Measurements from ENCODE around the gene RIT2. TPM values are rescaled to one million over a fixed set of nuclear protein-coding genes. Genes with fewer than 3 reads are reported as not detected.

Gene RIT2
- polyA plus RNA-seq, 1 donor from 2014 or later: 1.1 TPM

- no peak overlapping the region for H3K27ac ChIP-seq (ENCODE audit: low read length)
- TF ChIP-seq, protein P1, sequence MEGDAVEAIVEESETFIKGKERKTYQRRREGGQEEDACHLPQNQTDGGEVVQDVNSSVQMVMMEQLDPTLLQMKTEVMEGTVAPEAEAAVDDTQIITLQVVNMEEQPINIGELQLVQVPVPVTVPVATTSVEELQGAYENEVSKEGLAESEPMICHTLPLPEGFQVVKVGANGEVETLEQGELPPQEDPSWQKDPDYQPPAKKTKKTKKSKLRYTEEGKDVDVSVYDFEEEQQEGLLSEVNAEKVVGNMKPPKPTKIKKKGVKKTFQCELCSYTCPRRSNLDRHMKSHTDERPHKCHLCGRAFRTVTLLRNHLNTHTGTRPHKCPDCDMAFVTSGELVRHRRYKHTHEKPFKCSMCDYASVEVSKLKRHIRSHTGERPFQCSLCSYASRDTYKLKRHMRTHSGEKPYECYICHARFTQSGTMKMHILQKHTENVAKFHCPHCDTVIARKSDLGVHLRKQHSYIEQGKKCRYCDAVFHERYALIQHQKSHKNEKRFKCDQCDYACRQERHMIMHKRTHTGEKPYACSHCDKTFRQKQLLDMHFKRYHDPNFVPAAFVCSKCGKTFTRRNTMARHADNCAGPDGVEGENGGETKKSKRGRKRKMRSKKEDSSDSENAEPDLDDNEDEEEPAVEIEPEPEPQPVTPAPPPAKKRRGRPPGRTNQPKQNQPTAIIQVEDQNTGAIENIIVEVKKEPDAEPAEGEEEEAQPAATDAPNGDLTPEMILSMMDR (IDR thresholded peaks at IDR 0.05; ENCODE audit: poor library complexity, severe bottlenecking): no peak
- TF ChIP-seq TAF1 (IDR thresholded peaks at IDR 0.05; ENCODE audit: low read depth): no peak
- TF ChIP-seq EZH2 (IDR thresholded peaks at IDR 0.05; ENCODE audit: borderline replicate concordance, insufficient read depth, low read length, poor library complexity, severe bottlenecking): no peak
- no peak for TF ChIP-seq MXI1 (conservative IDR thresholded peaks at IDR 0.05; ENCODE audit: poor library complexity, severe bottlenecking)
- no peak for TF ChIP-seq REST (IDR thresholded peaks at IDR 0.05; ENCODE audit: borderline replicate concordance)
- TF ChIP-seq EP300 (conservative IDR thresholded peaks at IDR 0.05; ENCODE audit: poor library complexity, severe bottlenecking): no peak
- TF ChIP-seq RAD21 (conservative IDR thresholded peaks at IDR 0.05): no peak
- no peak for TF ChIP-seq SMC3 (conservative IDR thresholded peaks at IDR 0.05; ENCODE audit: poor library complexity)
- no peak overlapping the region for H3K4me3 ChIP-seq (ENCODE audit: low read length)
- no peak overlapping the region for H2AFZ ChIP-seq (ENCODE audit: low read depth, low read length)
- no peak overlapping the region for H3K9ac ChIP-seq (ENCODE audit: low read length)
- H3K9me3 ChIP-seq (ENCODE audit: low read length): no peaks in the 10 kb centered on the region
- H4K20me1 ChIP-seq (ENCODE audit: insufficient read depth): no peaks in the 10 kb centered on the region
- no peaks in the 10 kb centered on the region for H3K27me3 ChIP-seq (ENCODE audit: insufficient read depth, low read depth, low read length)
- no peaks in the 10 kb centered on the region for H3K36me3 ChIP-seq (ENCODE audit: insufficient read depth, low read length)
- H3K4me2 ChIP-seq (ENCODE audit: low read length): no peak overlapping the region
- no peaks in the 10 kb centered on the region for H3F3A ChIP-seq (ENCODE audit: insufficient read depth, low read length, poor library complexity, severe bottlenecking)
- H3K79me2 ChIP-seq (replicated peaks; ENCODE audit: insufficient read depth, low read length): no peaks in the 10 kb centered on the region
- H3K9me2 ChIP-seq (ENCODE audit: insufficient read depth, low read length): no peaks in the 10 kb centered on the region
Measured at GRCh38 chr18:43061318-43061717, 54.2 kb downstream of the RIT2 start.

DNA sequence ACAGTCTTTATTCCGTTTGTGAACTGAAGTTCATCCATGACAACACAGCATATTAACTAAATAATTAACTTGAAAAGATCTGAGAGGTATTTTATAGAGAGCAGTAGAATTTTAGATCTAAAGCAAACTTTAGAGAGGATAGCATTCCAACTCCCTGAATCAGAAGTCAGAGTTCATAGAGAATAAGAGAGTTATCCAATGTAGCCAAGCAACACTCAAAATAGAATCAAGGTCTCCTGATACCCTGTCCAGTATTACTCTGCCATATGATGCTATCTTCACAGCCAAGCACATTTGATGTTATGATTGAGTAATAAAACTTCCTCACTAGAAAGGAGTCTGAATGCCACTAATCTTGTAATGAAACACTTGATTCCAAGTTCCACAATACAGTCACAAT lies 55.5 kb downstream of the RIT2 start:
- Histone ChIP-seq H2AFZ (ENCODE audit: low read depth, low read length) (no peak overlapping the region), H3K9me3 (ENCODE audit: low read length) (no peaks in the 10 kb centered on the region), H3K4me3 (ENCODE audit: low read length) (no peak overlapping the region), H3K27ac (ENCODE audit: low read length) (no peak overlapping the region), H3K27me3 (ENCODE audit: insufficient read depth, low read depth, low read length) (no peaks in the 10 kb centered on the region), H3K9ac (ENCODE audit: low read length) (no peak overlapping the region), H3K36me3 (ENCODE audit: insufficient read depth, low read length) (no peaks in the 10 kb centered on the region), H3F3A (ENCODE audit: insufficient read depth, low read length, poor library complexity, severe bottlenecking) (no peaks in the 10 kb centered on the region), H3K4me2 (ENCODE audit: low read length) (no peak overlapping the region), H3K79me2 (replicated peaks; ENCODE audit: insufficient read depth, low read length) (no peaks in the 10 kb centered on the region), H4K20me1 (ENCODE audit: insufficient read depth) (no peaks in the 10 kb centered on the region), H3K9me2 (ENCODE audit: insufficient read depth, low read length) (no peaks in the 10 kb centered on the region)
- TF ChIP-seq RAD21 (conservative IDR thresholded peaks at IDR 0.05) (no peak), EZH2 (IDR thresholded peaks at IDR 0.05; ENCODE audit: borderline replicate concordance, insufficient read depth, low read length, poor library complexity, severe bottlenecking) (no peak), POLR2AphosphoS5 (IDR thresholded peaks at IDR 0.05) (no peak), MXI1 (conservative IDR thresholded peaks at IDR 0.05; ENCODE audit: poor library complexity, severe bottlenecking) (no peak), TAF1 (IDR thresholded peaks at IDR 0.05; ENCODE audit: low read depth) (no peak), SMC3 (conservative IDR thresholded peaks at IDR 0.05; ENCODE audit: poor library complexity) (no peak), REST (IDR thresholded peaks at IDR 0.05; ENCODE audit: borderline replicate concordance) (no peak), EP300 (conservative IDR thresholded peaks at IDR 0.05; ENCODE audit: poor library complexity, severe bottlenecking) (no peak)
- TF ChIP-seq, protein P1 (IDR thresholded peaks at IDR 0.05; ENCODE audit: poor library complexity, severe bottlenecking): no peak
